ENCODE results near the gene UPF2. TPM values are rescaled to one million over a fixed set of nuclear protein-coding genes. Genes with fewer than 3 reads are reported as not detected.

UPF2 gene
- total and polyA plus RNA-seq, 2 of the 13 experiments (the other 11 are each of a cell fraction or from before 2014, with no cell fraction given), result 6.2 to 14.5 TPM

- Histone ChIP-seq H3K79me2 (ENCODE audit: insufficient read depth, low read length) (no peaks in the 10 kb centered on the region), H2AFZ (ENCODE audit: low read length) (no peak overlapping the region), H3K4me2 (ENCODE audit: low read depth, low read length) (peak overlapping the region; percentile 29; the same call in 1 of the 2 replicates), H3K9ac (ENCODE audit: insufficient read depth, low read depth, low read length) (no peak overlapping the region), H3K27me3 (ENCODE audit: control insufficient read depth in 1 of 2, insufficient read depth in 2 of 2, low read length in 2 of 2) (no peaks in the 10 kb centered on the region), H3K4me3 (replicated peaks in 1 of 3; ENCODE audit: insufficient read depth in 1 of 3, low read depth in 2 of 3, low read length in 3 of 3) (no peak overlapping the region), H4K20me1 (ENCODE audit: insufficient read depth, low read length) (no peaks in the 10 kb centered on the region), H3K36me3 (replicated peaks in 1 of 2; ENCODE audit: control insufficient read depth in 1 of 2, insufficient read depth in 2 of 2, low read length in 2 of 2) (no peaks in the 10 kb centered on the region), H3K27ac (ENCODE audit: extremely low read length, insufficient read depth, low read length) (no peak overlapping the region), H3K4me1 (ENCODE audit: insufficient read depth, low read length) (peaks cover 31% of the 10 kb centered on the region), H3K9me3 (ENCODE audit: low read length) (no peaks in the 10 kb centered on the region)
- ATAC-seq (0 out of 3 replicates have a peak, but pooled peaks have one; percentile 22), FAIRE-seq (no peak), DNase-seq (ENCODE audit: low spot score) (no peak)
- no TSS peak for BruUV-seq (replicated peaks)
- ChIA-PET CTCF (ENCODE audit: low intra/inter-chr PET ratio, low total read pairs) (no interaction called here), POLR2A (interaction anchor here (1.3 kb wide), 1 partner anchor 20 kb away, joined by 4 read pairs; the partner anchor contains the start of gene UPF2)
- in situ Hi-C loops (cut with HindIII; ENCODE audit: extremely low pct_ligation_motif_present, low pct_unique_long_range_greater_than_20kb), result no loop called here
- intact Hi-C loops (cut with micrococcal nuclease; ENCODE audit: unreplicated experiment), result no loop called here
- TF ChIP-seq MAFK (conservative IDR thresholded peaks at IDR 0.05 in 1 of 2, IDR thresholded peaks at IDR 0.05 in 1 of 2; ENCODE audit: low read length in 2 of 2) (peak in 1 of 2 experiments; percentile 46; a peak in 2 of 4 replicates), ZNF33B (CRISPR knock-in tag; IDR thresholded peaks at IDR 0.05) (no peak), MAFF (IDR thresholded peaks at IDR 0.05; ENCODE audit: low read depth, low read length) (peak; percentile 18; the same call in 1 of the 2 replicates), ARID3A (IDR thresholded peaks at IDR 0.05; ENCODE audit: low read depth, low read length) (no peak)
- WGBS (ENCODE audit: low lambda C conversion rate), result 53% methylated on average over 14 of the region's 14 CpGs
Measured at GRCh38 chr10:12062754-12063482, 20.3 kb upstream of the UPF2 start.

GRCh38 chr10:12061124-12061523 is 18.5 kb upstream of the UPF2 start:
- WGBS (ENCODE audit: low lambda C conversion rate), result 3% methylated on average over 4 of the region's 4 CpGs
- Histone ChIP-seq H3K4me3 (replicated peaks in 1 of 3; ENCODE audit: insufficient read depth in 1 of 3, low read depth in 2 of 3, low read length in 3 of 3) (no peak overlapping the region), H3K36me3 (replicated peaks in 1 of 2; ENCODE audit: control insufficient read depth in 1 of 2, insufficient read depth in 2 of 2, low read length in 2 of 2) (no peaks in the 10 kb centered on the region), H4K20me1 (ENCODE audit: insufficient read depth, low read length) (no peaks in the 10 kb centered on the region), H3K9me3 (ENCODE audit: low read length) (no peaks in the 10 kb centered on the region), H3K4me1 (ENCODE audit: insufficient read depth, low read length) (peaks cover 23% of the 10 kb centered on the region), H3K79me2 (ENCODE audit: insufficient read depth, low read length) (no peaks in the 10 kb centered on the region), H2AFZ (ENCODE audit: low read length) (no peak overlapping the region), H3K27me3 (ENCODE audit: control insufficient read depth in 1 of 2, insufficient read depth in 2 of 2, low read length in 2 of 2) (no peaks in the 10 kb centered on the region), H3K9ac (ENCODE audit: insufficient read depth, low read depth, low read length) (no peak overlapping the region), H3K27ac (ENCODE audit: extremely low read length, insufficient read depth, low read length) (no peak overlapping the region), H3K4me2 (ENCODE audit: low read depth, low read length) (peak overlapping the region; percentile 28)
- intact Hi-C loops (cut with micrococcal nuclease; ENCODE audit: unreplicated experiment) (no loop called here), in situ Hi-C loops (cut with HindIII; ENCODE audit: extremely low pct_ligation_motif_present, low pct_unique_long_range_greater_than_20kb) (no loop called here)
- CTCF ChIA-PET (ENCODE audit: low intra/inter-chr PET ratio, low total read pairs), result no interaction called here
- DNase-seq (ENCODE audit: low spot score) (no peak), FAIRE-seq (no peak), ATAC-seq (peak; percentile 68)
- TF ChIP-seq MTERF4 (CRISPR knock-in tag; IDR thresholded peaks at IDR 0.05) (no peak), PHF21A (CRISPR knock-in tag; IDR thresholded peaks at IDR 0.05) (0 out of 2 replicates have a peak, but pooled peaks have one; percentile 17), ERF (CRISPR knock-in tag; IDR thresholded peaks at IDR 0.05) (0 out of 2 replicates have a peak, but pooled peaks have one; percentile 24), ZNF788 (CRISPR knock-in tag; IDR thresholded peaks at IDR 0.05; ENCODE audit: borderline replicate concordance) (no peak), ZBTB1 (CRISPR knock-in tag; IDR thresholded peaks at IDR 0.05; ENCODE audit: borderline replicate concordance) (no peak), ESRRA (CRISPR knock-in tag; IDR thresholded peaks at IDR 0.05; ENCODE audit: low read depth) (no peak), ZNF331 (CRISPR knock-in tag; IDR thresholded peaks at IDR 0.05) (0 out of 2 replicates have a peak, but pooled peaks have one; percentile 21)
- BruUV-seq (replicated peaks), result no TSS peak
- POLR2A ChIA-PET, result interaction anchor here (1.3 kb wide), 1 partner anchor 18 kb away, joined by 4 read pairs; the partner anchor contains the start of gene UPF2
